Measurements from ENCODE around the gene MIDN.
A peak's percentile ranks its signal among the peaks of the same experiment; 100 is the strongest.
"Not testable (repeated sequence)": the region's sequence is repeated elsewhere in the genome, so short reads cannot be mapped to it uniquely, and the experiment has no call there.

Gene MIDN

GRCh38 chr19:1246265-1247087 lies 1.9 kb upstream of the MIDN start:
- DNase-seq: not testable (repeated sequence)

DNA sequence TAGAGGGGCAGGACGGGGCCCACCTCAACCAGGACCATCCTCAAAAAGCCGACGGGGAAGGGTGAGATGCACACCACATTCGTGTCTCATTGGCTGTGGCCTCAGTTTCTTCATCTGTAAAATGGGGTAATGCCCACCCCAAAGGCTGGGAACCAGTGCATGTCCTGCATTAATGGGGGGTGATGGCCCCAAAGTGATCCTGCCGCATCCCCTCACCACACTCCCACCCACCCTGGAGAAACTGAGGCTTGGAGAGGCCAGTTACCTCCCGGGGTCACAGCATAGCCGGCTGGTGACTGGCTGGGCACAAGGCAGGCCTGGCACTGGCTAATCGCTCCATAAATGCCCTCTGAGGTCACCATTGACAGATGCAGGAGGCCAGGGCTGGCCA lies 640 bp upstream of the MIDN start:
- no peak for DNase-seq

DNA sequence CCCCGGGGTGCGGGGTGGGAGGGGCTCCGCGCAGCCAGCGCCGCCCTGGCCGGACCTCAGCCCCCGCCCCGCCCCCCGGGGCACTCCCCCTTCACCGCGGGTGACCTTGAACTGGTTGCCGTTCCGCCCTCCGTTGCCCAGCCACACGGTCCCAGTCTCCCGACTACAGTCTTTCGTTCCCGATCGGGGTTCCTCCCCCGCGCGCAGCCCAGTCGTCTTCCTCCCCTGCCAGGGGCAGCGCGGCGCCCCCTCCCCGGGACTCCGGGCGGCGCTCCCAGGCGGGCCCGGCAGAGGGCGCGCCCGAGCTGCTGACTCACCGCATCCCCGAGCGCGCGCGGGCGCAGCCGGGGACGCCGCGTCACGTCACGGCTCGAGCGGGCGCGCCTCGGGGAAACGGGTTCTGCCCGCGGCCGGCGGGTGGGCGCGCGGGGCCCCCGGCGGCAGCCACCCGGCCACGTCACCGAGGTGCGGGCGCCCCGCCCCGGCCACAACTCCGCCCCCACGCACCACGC lies 459 bp downstream of the MIDN start:
- DNase-seq: no peak

GRCh38 chr19:1249298-1249989 lies 1.1 kb downstream of the MIDN start:
- DNase-seq: peak; percentile 59

DNA sequence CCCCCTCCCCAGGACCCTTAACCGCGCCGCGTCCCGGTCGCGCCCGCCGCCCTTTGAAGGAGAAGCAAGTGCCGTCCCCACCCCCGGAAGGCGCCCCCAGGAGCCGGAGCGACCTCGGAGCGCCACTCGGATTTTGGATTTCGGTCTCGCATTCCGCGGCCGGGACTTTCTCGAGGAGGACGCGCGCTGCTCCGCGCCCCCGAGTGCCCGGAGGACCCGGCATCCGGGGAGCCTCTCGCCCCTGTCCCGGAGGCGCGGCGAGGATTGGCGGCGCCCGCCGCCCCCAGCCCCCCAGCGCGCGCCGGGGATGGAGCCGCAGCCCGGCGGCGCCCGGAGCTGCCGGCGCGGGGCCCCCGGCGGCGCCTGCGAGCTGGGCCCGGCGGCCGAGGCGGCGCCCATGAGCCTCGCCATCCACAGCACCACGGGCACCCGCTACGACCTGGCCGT lies 1.6 kb downstream of the MIDN start:
- no peak for DNase-seq

DNA sequence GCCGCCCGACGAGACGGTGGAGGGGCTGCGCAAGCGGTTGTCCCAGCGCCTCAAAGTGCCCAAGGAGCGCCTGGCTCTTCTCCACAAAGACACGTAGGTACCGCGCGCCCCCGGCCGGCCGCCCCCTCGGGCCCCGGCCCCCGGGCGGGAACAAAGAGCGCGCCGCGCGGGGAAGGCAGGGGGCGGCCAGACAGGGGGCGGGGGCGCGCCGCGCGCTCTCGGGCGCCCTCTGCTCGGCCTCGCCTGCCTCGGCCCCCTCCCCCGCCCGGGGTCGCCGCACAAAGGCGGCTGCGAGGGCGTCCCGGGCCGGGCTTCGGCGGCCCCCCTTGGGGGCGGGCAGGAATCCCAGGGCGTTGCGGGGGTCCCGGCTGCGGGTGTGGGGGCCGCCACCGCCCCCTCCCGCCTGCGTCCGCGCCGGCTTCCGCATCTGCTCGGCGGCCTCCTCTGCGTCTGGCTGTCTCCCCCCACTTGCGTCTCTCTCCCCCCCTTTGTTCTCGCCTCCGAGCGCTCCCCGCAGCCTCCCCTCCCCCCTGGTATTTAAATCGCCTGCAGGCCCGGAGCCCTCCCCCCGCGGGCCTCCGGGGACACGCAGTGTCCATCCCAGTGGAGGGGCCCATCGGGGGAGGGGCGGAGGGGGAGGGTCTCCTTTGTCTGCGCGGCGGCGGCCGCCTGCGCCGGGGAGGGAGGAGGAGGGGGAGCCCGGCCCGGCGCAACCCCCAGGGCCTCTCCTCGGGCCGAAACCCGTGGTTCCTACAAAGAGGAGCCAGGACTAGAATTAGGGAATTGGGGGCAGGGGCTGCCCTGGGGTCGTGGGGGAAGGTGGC lies 2.3 kb downstream of the MIDN start:
- DNase-seq: no peak

- DNase-seq: no peak
Measured at GRCh38 chr19:1251330-1252220, 3.2 kb downstream of the MIDN start.

GRCh38 chr19:1252221-1252820 lies 3.9 kb downstream of the MIDN start:
- no peak for DNase-seq

DNA sequence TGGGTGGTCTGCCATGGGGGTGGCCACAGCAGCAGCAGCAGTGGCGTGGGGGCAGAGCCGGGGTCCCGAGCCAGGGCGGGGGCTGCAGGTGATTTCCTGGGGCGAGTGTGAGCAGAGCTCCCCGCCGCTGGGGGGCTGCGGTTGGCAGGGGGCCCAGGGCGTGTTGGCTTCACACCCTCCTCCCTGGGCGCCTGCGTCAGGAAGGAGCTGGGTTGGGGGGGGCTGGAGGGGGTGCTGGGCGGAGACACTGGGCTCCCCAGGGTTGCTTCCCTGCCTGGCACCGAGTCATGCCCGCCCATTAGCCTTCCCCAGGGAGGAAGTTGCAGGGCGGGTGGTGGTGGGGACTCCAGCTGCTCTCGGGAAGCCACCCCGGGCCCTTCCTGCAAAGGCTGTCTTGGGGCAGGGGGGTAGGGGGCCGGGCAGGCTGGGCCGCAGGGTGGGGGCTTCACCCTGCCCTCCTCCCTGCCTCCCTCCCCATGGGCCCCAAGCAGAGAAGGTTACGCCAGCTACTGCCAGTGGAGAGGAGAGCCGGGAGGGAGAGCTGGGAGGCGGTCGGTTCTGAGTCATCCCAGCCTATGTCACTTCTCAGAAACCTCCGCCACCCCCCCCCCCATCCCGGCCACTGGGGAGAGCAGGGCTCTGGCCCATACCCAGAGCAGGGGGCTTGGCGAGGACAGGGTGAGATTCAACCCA lies 4.6 kb downstream of the MIDN start:
- DNase-seq: no peak

DNA sequence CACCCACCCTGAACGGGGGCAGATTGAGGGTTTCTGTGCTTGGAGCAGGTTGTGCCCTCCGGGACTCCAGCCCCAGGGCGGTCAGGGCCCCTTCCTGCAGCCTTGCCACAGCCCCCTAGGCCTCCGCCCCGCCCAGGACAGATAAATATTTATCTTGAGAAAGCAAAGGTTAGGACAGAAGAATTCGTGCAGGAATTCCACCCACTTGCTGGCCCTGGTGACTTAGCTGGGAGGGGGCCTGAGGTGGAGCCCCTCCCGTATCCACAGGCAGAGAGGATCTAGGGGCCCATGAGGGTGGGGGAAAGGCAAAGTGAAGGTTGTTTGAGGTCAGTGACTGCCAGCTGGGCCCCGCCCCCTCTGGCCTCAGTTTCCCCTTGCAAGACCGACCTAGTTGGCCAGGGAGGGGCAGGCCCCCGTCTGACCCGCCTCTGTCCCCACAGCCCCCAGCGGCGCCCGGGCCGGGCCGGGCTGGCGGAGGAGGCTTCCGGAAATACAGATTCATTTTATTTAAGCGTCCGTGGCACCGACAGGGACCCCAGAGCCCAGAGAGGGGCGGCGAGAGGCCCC lies 5.2 kb downstream of the MIDN start:
- no peak for DNase-seq

GRCh38 chr19:1254081-1254527 lies 5.7 kb downstream of the MIDN start:
- DNase-seq: no peak

GRCh38 chr19:1254530-1255185 lies 6.3 kb downstream of the MIDN start:
- DNase-seq: no peak

- DNase-seq: no peak
Measured at GRCh38 chr19:1255186-1256161, 7.1 kb downstream of the MIDN start.

DNA sequence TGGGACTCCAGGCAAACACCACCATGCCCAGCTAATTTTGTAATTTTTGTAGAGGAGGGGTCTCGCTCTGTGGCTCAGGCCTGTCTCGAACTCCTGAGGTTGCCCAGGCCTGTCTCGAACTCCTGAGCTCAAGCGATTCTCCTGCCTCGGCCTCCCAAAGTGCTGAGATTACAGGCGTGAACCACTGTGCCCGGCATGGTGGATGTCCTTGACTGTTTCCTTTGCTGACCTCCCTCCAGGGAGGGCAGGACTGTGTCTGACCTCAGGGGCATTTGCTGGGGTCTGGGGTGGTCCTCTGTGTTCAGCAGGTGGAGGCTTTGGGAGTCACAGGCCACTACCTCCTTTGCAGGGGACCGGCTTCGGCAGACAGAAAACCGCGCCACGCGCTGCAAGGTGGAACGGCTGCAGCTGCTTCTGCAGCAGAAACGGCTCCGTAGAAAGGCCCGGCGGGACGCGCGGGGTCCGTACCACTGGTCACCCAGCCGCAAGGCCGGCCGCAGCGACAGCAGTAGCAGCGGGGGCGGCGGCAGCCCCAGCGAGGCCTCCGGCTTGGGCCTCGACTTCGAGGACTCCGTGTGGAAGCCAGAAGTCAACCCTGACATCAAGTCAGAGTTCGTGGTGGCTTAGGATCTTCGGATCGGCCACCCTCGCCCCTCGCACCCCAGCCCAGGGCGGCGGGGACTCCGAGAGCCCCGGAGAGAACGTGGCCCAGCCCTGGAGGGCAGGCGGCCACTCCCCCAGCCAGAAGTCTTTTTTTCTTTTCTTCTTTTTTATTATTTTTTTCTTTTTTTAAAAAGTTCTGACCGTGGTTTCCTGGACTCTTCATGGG lies 8.5 kb downstream of the MIDN start:
- no peak for DNase-seq

- no peak for DNase-seq
Measured at GRCh38 chr19:1257475-1258162, 9.2 kb downstream of the MIDN start.

GRCh38 chr19:1258163-1258492 lies 9.7 kb downstream of the MIDN start:
- DNase-seq: no peak

DNA sequence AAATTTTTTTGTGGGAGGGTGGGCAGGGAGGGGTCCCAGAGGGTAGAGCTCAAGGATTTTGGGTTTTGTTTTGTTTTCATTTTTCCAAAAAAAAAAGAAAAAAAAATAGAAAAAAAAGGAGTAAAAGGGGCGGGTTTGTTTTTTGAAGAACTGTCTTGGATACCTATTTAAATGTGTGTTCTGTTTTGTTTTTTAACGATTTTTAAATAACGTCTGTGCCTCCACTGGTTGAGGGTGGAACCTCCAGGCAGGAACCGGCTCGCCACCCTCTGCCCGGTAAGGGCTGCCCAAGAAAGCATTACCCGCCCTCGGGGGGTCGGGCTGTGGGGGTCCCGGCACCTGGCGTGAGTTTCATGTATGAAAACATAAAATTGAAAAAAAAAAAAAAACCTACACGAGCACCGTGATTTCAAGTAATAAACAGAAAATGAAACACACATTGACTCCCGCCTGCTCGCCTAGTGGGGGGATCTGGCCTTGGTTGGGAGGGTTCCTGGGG lies 10.4 kb downstream of the MIDN start:
- no peak for DNase-seq
